Fibroblast of the aortic adventitia (primary cell): ENCODE measurements around the gene DBF4B. TPM values are rescaled to one million over a fixed set of nuclear protein-coding genes. Genes with fewer than 3 reads are reported as not detected.
"Not testable (repeated sequence)": the region's sequence is repeated elsewhere in the genome, so short reads cannot be mapped to it uniquely, and the experiment has no call there.

Experiments used
- DNase-seq: peaks from one replicate; pipeline ENCODE4 v3.0.0-alpha.2; 2010; ENCODE audit warnings: low read depth
- H3K4me3 ChIP-seq: 2 replicates; pipeline ENCODE4 v1.5.1; 2011; ENCODE audit warnings: low read depth, mild to moderate bottlenecking, control low read depth, low read length, moderate library complexity
- total RNA-seq: library from RNA; depleted of rRNA; stranded (reverse); fragments of >200 nt; gene quantifications from 2 replicates; pipeline ENCODE4 v1.2.3, GENCODE V29; 2012; ENCODE audit warnings: low replicate concordance
- TF ChIP-seq, protein P1 (sequence below): IDR thresholded peaks from 2 replicates; pipeline ENCODE4 v1.5.1; 2011; ENCODE audit warnings: mild to moderate bottlenecking, low read length, control low read depth, inconsistent platforms; ENCODE audit not compliant: insufficient read depth

DBF4B gene
- total RNA-seq, 1 donor: 4.9 TPM

DNA sequence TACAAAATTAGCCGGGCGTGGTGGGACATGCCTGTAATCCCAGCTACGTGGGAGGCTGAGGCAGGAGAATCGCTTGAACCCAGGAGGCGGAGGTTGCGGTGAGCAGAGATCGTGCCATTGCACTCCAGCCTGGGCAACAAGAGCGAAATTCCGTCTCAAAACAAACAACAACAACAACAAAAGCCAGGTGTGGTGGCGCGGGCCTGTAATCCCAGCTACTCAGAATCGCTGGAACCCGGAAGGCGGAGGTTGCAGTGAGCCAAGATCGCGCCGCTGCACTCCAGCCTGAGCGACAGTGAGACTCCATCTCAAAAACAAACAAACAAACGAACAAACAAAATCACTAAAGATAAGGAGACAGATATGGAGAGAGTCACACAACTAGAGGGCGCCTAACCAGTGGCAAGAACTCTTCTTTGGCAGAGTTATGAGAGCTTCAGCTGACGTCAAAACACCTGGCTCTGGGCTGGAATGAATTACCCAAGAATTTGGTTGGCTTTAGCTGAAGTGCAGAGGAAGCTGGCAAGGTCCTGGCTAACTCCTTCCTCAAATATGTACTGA, 17.6 kb upstream of the DBF4B start:
- DNase-seq: peak; percentile 52
- not testable (repeated sequence) for H3K4me3 ChIP-seq
- TF ChIP-seq, protein P1, sequence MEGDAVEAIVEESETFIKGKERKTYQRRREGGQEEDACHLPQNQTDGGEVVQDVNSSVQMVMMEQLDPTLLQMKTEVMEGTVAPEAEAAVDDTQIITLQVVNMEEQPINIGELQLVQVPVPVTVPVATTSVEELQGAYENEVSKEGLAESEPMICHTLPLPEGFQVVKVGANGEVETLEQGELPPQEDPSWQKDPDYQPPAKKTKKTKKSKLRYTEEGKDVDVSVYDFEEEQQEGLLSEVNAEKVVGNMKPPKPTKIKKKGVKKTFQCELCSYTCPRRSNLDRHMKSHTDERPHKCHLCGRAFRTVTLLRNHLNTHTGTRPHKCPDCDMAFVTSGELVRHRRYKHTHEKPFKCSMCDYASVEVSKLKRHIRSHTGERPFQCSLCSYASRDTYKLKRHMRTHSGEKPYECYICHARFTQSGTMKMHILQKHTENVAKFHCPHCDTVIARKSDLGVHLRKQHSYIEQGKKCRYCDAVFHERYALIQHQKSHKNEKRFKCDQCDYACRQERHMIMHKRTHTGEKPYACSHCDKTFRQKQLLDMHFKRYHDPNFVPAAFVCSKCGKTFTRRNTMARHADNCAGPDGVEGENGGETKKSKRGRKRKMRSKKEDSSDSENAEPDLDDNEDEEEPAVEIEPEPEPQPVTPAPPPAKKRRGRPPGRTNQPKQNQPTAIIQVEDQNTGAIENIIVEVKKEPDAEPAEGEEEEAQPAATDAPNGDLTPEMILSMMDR: peak; percentile 10

GRCh38 chr17:44693609-44694008, 14.9 kb upstream of the DBF4B start:
- TF ChIP-seq, protein P1: no peak
- DNase-seq: no peak
- no peak overlapping the region for H3K4me3 ChIP-seq

DNA sequence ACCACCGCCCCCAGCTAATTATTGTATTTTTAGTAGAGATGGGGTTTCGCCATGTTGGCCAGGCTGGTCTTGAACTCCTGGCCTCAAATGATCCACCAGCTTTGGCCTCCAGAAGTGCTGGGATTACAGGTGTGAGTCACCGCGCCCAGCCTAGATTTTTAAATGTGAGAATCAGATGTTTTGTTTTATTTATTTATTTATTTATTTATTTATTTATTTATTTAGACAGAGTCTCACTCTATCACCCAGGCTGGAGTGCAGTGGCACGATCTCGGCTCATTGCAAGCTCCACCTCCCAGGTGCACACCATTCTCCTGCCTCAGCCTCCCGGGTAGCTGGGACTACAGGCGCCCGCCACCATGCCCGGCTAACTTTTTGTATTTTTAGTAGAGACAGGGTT, 8.2 kb upstream of the DBF4B start:
- not testable (repeated sequence) for DNase-seq, H3K4me3 ChIP-seq

GRCh38 chr17:44707755-44708400, 587 bp upstream of the DBF4B start:
- peak overlapping the region; percentile 97 for H3K4me3 ChIP-seq
- TF ChIP-seq, protein P1: no peak
- DNase-seq: peak; percentile 23

- H3K4me3 ChIP-seq: no peak overlapping the region
- no peak for DNase-seq
- TF ChIP-seq, protein P1: no peak
These were observed 11.0 kb downstream of the DBF4B start for GRCh38 chr17:44719444-44719843.

DNA sequence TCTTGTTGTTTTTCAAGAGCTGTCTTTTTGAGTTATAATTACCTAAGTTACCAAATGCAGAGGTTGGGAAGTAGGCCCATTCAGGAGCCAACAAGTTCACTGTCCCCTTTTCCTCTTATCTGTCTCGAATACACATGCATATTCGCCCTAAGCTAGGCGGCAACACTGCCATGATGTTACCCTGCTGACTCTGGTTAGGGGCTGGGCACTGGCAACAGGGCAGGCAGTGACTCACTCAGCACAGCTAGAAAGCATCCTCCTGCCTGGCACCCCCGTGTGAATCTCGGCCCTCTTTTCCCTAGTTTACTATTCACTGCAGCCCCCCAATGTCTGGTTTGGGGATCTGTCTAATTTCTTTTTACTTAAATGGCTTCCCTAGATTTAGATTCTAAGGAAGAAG, 13.8 kb downstream of the DBF4B start:
- no peak overlapping the region for H3K4me3 ChIP-seq
- no peak for DNase-seq
- TF ChIP-seq, protein P1: no peak

- not testable (repeated sequence) for DNase-seq, H3K4me3 ChIP-seq
These were observed 17.7 kb downstream of the DBF4B start for GRCh38 chr17:44726121-44726520.

- TF ChIP-seq, protein P1: peak; percentile 18
- no peak for DNase-seq
These were observed 25.3 kb downstream of the DBF4B start for GRCh38 chr17:44733753-44734152.

More at GRCh38 chr17:44733753-44734152, 25.3 kb downstream of the DBF4B start:
- no peak overlapping the region for H3K4me3 ChIP-seq
